Liver (tissue), 9 donors: Measurements from ENCODE around the gene SEPSECS. TPM values are rescaled to one million over a fixed set of nuclear protein-coding genes. Genes with fewer than 3 reads are reported as not detected.

Experiments
- DNase-seq: peaks from one replicate; pipeline ENCODE4 v3.0.0-alpha.2; 2017; ENCODE audit warnings: low spot score
- H3K27ac ChIP-seq, 2 donors: one replicate each; pipeline ENCODE4 v1.7.0; 2013; ENCODE audit warnings: inconsistent platforms in 2 of 2, low read length in 2 of 2, control low read depth in 1 of 2, low read depth in 1 of 2, mild to moderate bottlenecking in 1 of 2
- H3K27me3 ChIP-seq, 4 donors: one replicate each; pipeline versions ENCODE4 v1.6.1 to v1.7.0; 2013; ENCODE audit warnings: low read length in 3 of 4, inconsistent platforms in 1 of 4, mild to moderate bottlenecking in 1 of 4, moderate library complexity in 1 of 4; ENCODE audit not compliant: control insufficient read depth in 4 of 4, insufficient read depth in 4 of 4
- H3K36me3 ChIP-seq, 4 donors: one replicate each; pipeline versions ENCODE4 v1.6.1 to v1.7.0; 2013; ENCODE audit warnings: low read length in 3 of 4, mild to moderate bottlenecking in 3 of 4, low read depth in 1 of 4, moderate library complexity in 1 of 4; ENCODE audit not compliant: control insufficient read depth in 4 of 4, insufficient read depth in 3 of 4
- H3K4me1 ChIP-seq, 4 donors: one replicate each; pipeline versions ENCODE4 v1.6.1 to v1.7.0; 2013; ENCODE audit warnings: low read length in 3 of 4, mild to moderate bottlenecking in 3 of 4, moderate library complexity in 1 of 4; ENCODE audit not compliant: control insufficient read depth in 4 of 4, insufficient read depth in 4 of 4
- H3K4me3 ChIP-seq, 3 donors: one replicate each; pipeline versions ENCODE4 v1.6.1 to v1.7.0; 2013; ENCODE audit warnings: low read length in 3 of 3, control low read depth in 1 of 3, low read depth in 1 of 3, mild to moderate bottlenecking in 1 of 3
- H3K9ac ChIP-seq, 2 donors: one replicate each; pipeline ENCODE4 v1.7.0; 2013; ENCODE audit warnings: low read length in 2 of 2, mild to moderate bottlenecking in 2 of 2, moderate library complexity in 2 of 2, control low read depth in 1 of 2, low read depth in 1 of 2
- H3K9me3 ChIP-seq, 4 donors: one replicate each; pipeline versions ENCODE4 v1.6.1 to v1.7.0; 2013; ENCODE audit warnings: low read length in 3 of 4; ENCODE audit not compliant: control insufficient read depth in 4 of 4
- EGR1 ChIP-seq, 2 donors: IDR thresholded peaks; 2 replicates each; pipeline ENCODE4 v1.6.1; 2016 to 2018; ENCODE audit warnings: antibody characterized with exemption in 2 of 2, low read depth in 2 of 2
- FOXA1 ChIP-seq: IDR thresholded peaks from 2 replicates; pipeline ENCODE4 v1.6.1; 2016; ENCODE audit warnings: antibody characterized with exemption
- FOXA2 ChIP-seq: IDR thresholded peaks from 2 replicates; pipeline ENCODE4 v1.6.1; 2016; ENCODE audit warnings: antibody characterized with exemption
- GABPA ChIP-seq, 2 donors: IDR thresholded peaks in 1 of 2; conservative IDR thresholded peaks in 1 of 2; 2 replicates each; pipeline ENCODE4 v1.6.1; 2016; ENCODE audit warnings: antibody characterized with exemption in 2 of 2, mild to moderate bottlenecking in 1 of 2, moderate library complexity in 1 of 2
- HNF4A ChIP-seq, 2 donors: conservative IDR thresholded peaks; 2 replicates each; pipeline ENCODE4 v1.6.1; 2016; ENCODE audit warnings: antibody characterized with exemption in 2 of 2, mild to moderate bottlenecking in 2 of 2
- HNF4G ChIP-seq: IDR thresholded peaks from 2 replicates; pipeline ENCODE4 v1.6.1; 2016; ENCODE audit warnings: antibody characterized with exemption
- JUND ChIP-seq, 2 donors: IDR thresholded peaks; 2 replicates each; pipeline ENCODE4 v1.6.1; 2016; ENCODE audit warnings: antibody characterized with exemption in 2 of 2
- NR2F2 ChIP-seq: IDR thresholded peaks from 2 replicates; pipeline ENCODE4 v1.6.1; 2016; ENCODE audit warnings: antibody characterized with exemption
- RAD21 ChIP-seq, 2 donors: IDR thresholded peaks; 2 replicates each; pipeline ENCODE4 v1.6.1; 2016; ENCODE audit warnings: antibody characterized with exemption in 2 of 2, mild to moderate bottlenecking in 2 of 2
- RXRA ChIP-seq, 2 donors: IDR thresholded peaks; 2 replicates each; pipeline ENCODE4 v1.6.1; 2017 to 2018; ENCODE audit warnings: antibody characterized with exemption in 2 of 2, mild to moderate bottlenecking in 1 of 2
- SP1 ChIP-seq: IDR thresholded peaks from 2 replicates; pipeline ENCODE4 v1.6.1; 2018; ENCODE audit warnings: antibody characterized with exemption, mild to moderate bottlenecking
- TAF1 ChIP-seq: conservative IDR thresholded peaks from 2 replicates; pipeline ENCODE4 v1.6.1; 2016; ENCODE audit warnings: antibody characterized with exemption, mild to moderate bottlenecking
- YY1 ChIP-seq: IDR thresholded peaks from 2 replicates; pipeline ENCODE4 v1.6.1; 2016; ENCODE audit warnings: antibody characterized with exemption, mild to moderate bottlenecking
- WGBS: extraction: QIAGEN DNeasy Blood & Tissue Kit; methylation state at CpG from one replicate; pipeline ENCODE4 v1.1.7; 2013; 5-methylcytosine and 5-hydroxymethylcytosine counted together
- polyA plus RNA-seq, 2 donors: library from polyadenylated mRNA; stranded (reverse) in 1 of 2; unstranded in 1 of 2; fragments of 200-250 nt in 1 of 2; fragments of >200 nt in 1 of 2; fragmentation: Nextera tagmentation in 1 of 2; extraction: Ambion mirVana in 1 of 2; gene quantifications; one replicate each; pipeline versions ENCODE4 v1.2.1 to v1.2.3, GENCODE V29; 2013 to 2015
- total RNA-seq, 2 donors: library from RNA; depleted of rRNA; stranded (reverse); fragments of >200 nt; gene quantifications; one replicate each; pipeline ENCODE4 v1.2.3, GENCODE V29; 2014
- TF ChIP-seq, protein P1 (sequence below): IDR thresholded peaks from 2 replicates; pipeline ENCODE4 v1.6.1; 2016; ENCODE audit warnings: antibody characterized with exemption
- TF ChIP-seq, protein P2 (sequence below): IDR thresholded peaks from 2 replicates; pipeline ENCODE4 v1.6.1; 2016; ENCODE audit warnings: antibody characterized with exemption
- TF ChIP-seq, protein P3 (sequence below): IDR thresholded peaks from 2 replicates; pipeline ENCODE4 v1.6.1; 2016; ENCODE audit warnings: antibody characterized with exemption, mild to moderate bottlenecking
- TF ChIP-seq, protein P4 (sequence below): fragments of 150-350 bp; IDR thresholded peaks from 2 replicates; pipeline ENCODE4 v1.5.1; 2017; ENCODE audit warnings: improper control_type of control experiment, low read depth, low read length; ENCODE audit not compliant: missing input control
- TF ChIP-seq, protein P5 (sequence below): IDR thresholded peaks from 2 replicates; pipeline ENCODE4 v1.6.1; 2016; ENCODE audit warnings: antibody characterized with exemption
- donor health status: healthy.
- donor health status: healthy.
- donor health status: healthy.
- donor health status: healthy.
- donor health status: healthy.

SEPSECS gene
- total and polyA plus RNA-seq, 4 donors, result 10.3 to 31.7 (median 13.2) TPM

DNA sequence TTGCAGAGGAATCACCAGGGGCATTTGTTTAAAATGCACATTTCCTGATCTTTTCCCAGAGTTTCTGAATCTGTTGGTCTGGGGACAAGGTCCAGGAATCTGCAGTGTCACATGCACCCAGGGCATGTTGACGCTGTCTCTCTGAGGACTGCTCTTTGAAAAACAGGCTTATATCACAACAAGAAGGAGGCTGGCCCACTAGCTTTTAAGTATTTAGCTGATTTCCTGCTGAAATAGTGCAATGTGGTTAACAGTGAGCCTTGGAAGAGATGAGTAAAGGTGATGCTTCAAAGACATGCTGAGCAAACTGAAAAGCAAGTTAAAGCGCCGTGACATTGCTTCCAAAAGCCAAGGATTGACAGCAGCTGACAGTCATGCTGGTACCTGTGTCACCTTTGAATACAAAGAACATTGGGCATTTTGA is 18.6 kb upstream of the SEPSECS start:
- DNase-seq, result no peak
- Histone ChIP-seq H3K27ac (peak overlapping the region; percentile 76 to 91), H3K9me3 (no peaks in the 10 kb centered on the region), H3K9ac (peak overlapping the region; percentile 27 to 75), H3K27me3 (no peaks in the 10 kb centered on the region), H3K36me3 (no peaks in the 10 kb centered on the region), H3K4me3 (peak overlapping the region in 1 of 3 donors; percentile 7), H3K4me1 (peaks cover 0 to 22% (median 16%) of the 10 kb centered on the region in 4 donors)
- 46% methylated on average over 3 of the region's 3 CpGs for WGBS
- TF ChIP-seq EGR1 (IDR thresholded peaks at IDR 0.05; ENCODE audit: low read depth in 2 of 2) (no peak), GABPA (IDR thresholded peaks at IDR 0.05 in 1 of 2, conservative IDR thresholded peaks at IDR 0.05 in 1 of 2) (peak in 1 of 2 donors; percentile 16), RXRA (IDR thresholded peaks at IDR 0.05) (peak; percentile 64 to 65), HNF4G (peak; percentile 95), FOXA2 (peak; percentile 63), HNF4A (conservative IDR thresholded peaks at IDR 0.05) (peak; percentile 99 to 100), NR2F2 (no peak), TAF1 (peak; percentile 32), JUND (IDR thresholded peaks at IDR 0.05) (peak; percentile 31 to 48), FOXA1 (peak; percentile 55), RAD21 (IDR thresholded peaks at IDR 0.05) (peak; percentile 55 to 69), YY1 (peak; percentile 59), SP1 (peak; percentile 96)
- TF ChIP-seq, protein P1, sequence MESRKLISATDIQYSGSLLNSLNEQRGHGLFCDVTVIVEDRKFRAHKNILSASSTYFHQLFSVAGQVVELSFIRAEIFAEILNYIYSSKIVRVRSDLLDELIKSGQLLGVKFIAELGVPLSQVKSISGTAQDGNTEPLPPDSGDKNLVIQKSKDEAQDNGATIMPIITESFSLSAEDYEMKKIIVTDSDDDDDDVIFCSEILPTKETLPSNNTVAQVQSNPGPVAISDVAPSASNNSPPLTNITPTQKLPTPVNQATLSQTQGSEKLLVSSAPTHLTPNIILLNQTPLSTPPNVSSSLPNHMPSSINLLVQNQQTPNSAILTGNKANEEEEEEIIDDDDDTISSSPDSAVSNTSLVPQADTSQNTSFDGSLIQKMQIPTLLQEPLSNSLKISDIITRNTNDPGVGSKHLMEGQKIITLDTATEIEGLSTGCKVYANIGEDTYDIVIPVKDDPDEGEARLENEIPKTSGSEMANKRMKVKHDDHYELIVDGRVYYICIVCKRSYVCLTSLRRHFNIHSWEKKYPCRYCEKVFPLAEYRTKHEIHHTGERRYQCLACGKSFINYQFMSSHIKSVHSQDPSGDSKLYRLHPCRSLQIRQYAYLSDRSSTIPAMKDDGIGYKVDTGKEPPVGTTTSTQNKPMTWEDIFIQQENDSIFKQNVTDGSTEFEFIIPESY, result no peak
- TF ChIP-seq, protein P2, sequence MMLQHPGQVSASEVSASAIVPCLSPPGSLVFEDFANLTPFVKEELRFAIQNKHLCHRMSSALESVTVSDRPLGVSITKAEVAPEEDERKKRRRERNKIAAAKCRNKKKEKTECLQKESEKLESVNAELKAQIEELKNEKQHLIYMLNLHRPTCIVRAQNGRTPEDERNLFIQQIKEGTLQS, result no peak
- TF ChIP-seq, protein P3, sequence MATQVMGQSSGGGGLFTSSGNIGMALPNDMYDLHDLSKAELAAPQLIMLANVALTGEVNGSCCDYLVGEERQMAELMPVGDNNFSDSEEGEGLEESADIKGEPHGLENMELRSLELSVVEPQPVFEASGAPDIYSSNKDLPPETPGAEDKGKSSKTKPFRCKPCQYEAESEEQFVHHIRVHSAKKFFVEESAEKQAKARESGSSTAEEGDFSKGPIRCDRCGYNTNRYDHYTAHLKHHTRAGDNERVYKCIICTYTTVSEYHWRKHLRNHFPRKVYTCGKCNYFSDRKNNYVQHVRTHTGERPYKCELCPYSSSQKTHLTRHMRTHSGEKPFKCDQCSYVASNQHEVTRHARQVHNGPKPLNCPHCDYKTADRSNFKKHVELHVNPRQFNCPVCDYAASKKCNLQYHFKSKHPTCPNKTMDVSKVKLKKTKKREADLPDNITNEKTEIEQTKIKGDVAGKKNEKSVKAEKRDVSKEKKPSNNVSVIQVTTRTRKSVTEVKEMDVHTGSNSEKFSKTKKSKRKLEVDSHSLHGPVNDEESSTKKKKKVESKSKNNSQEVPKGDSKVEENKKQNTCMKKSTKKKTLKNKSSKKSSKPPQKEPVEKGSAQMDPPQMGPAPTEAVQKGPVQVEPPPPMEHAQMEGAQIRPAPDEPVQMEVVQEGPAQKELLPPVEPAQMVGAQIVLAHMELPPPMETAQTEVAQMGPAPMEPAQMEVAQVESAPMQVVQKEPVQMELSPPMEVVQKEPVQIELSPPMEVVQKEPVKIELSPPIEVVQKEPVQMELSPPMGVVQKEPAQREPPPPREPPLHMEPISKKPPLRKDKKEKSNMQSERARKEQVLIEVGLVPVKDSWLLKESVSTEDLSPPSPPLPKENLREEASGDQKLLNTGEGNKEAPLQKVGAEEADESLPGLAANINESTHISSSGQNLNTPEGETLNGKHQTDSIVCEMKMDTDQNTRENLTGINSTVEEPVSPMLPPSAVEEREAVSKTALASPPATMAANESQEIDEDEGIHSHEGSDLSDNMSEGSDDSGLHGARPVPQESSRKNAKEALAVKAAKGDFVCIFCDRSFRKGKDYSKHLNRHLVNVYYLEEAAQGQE, result peak; percentile 66
- TF ChIP-seq, protein P4, sequence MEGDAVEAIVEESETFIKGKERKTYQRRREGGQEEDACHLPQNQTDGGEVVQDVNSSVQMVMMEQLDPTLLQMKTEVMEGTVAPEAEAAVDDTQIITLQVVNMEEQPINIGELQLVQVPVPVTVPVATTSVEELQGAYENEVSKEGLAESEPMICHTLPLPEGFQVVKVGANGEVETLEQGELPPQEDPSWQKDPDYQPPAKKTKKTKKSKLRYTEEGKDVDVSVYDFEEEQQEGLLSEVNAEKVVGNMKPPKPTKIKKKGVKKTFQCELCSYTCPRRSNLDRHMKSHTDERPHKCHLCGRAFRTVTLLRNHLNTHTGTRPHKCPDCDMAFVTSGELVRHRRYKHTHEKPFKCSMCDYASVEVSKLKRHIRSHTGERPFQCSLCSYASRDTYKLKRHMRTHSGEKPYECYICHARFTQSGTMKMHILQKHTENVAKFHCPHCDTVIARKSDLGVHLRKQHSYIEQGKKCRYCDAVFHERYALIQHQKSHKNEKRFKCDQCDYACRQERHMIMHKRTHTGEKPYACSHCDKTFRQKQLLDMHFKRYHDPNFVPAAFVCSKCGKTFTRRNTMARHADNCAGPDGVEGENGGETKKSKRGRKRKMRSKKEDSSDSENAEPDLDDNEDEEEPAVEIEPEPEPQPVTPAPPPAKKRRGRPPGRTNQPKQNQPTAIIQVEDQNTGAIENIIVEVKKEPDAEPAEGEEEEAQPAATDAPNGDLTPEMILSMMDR, result no peak
- TF ChIP-seq, protein P5, sequence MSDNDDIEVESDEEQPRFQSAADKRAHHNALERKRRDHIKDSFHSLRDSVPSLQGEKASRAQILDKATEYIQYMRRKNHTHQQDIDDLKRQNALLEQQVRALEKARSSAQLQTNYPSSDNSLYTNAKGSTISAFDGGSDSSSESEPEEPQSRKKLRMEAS, result peak; percentile 62
